RWPE2 (cell line): ENCODE measurements around the gene HSD11B1L.
A peak's percentile ranks its signal among the peaks of the same experiment; 100 is the strongest.

Source experiments
- ATAC-seq: fragments of 200-7000 bp; cut with Tn5 transposase; 3 replicates; pipeline ENCODE4 v1.9.1; 2021; ENCODE audit warnings: low read depth
- DNase-seq: peaks from one replicate; pipeline ENCODE4 v3.0.0-alpha.2; 2020; ENCODE audit warnings: low spot score
- H3K27ac ChIP-seq: fragments of 450-650 bp; 2 replicates; pipeline ENCODE4 v1.5.1; 2017; ENCODE audit warnings: mild to moderate bottlenecking; ENCODE audit not compliant: poor library complexity, severe bottlenecking
- H3K27me3 ChIP-seq: fragments of 250-450 bp; sonication (Bioruptor Pico); 2 replicates; pipeline ENCODE4 v1.5.1; 2021; ENCODE audit warnings: mild to moderate bottlenecking, moderate library complexity; ENCODE audit not compliant: insufficient read depth, poor library complexity, severe bottlenecking
- H3K36me3 ChIP-seq: fragments of 250-450 bp; sonication (Bioruptor Pico); 2 replicates; pipeline ENCODE4 v1.5.1; 2020; ENCODE audit warnings: low read depth, mild to moderate bottlenecking, moderate library complexity
- H3K4me1 ChIP-seq: fragments of 250-450 bp; sonication (Bioruptor Pico); 2 replicates; pipeline ENCODE4 v1.5.1; 2021; ENCODE audit warnings: mild to moderate bottlenecking, moderate library complexity; ENCODE audit not compliant: insufficient read depth, poor library complexity, severe bottlenecking
- H3K4me3 ChIP-seq: fragments of 250-450 bp; sonication (Bioruptor Pico); 2 replicates; pipeline ENCODE4 v1.5.1; 2021; ENCODE audit warnings: mild to moderate bottlenecking, moderate library complexity; ENCODE audit not compliant: severe bottlenecking
- H3K9me3 ChIP-seq: fragments of 250-450 bp; sonication (Bioruptor Pico); 2 replicates; pipeline ENCODE4 v1.5.1; 2021; ENCODE audit warnings: mild to moderate bottlenecking, moderate library complexity; ENCODE audit not compliant: severe bottlenecking
- TF ChIP-seq, protein P1 (sequence below): fragments of 450-650 bp; IDR thresholded peaks from one replicate; pipeline ENCODE4 v1.5.1; 2017; ENCODE audit warnings: mild to moderate bottlenecking, moderate library complexity; ENCODE audit not compliant: poor library complexity, severe bottlenecking

HSD11B1L gene, protein sequence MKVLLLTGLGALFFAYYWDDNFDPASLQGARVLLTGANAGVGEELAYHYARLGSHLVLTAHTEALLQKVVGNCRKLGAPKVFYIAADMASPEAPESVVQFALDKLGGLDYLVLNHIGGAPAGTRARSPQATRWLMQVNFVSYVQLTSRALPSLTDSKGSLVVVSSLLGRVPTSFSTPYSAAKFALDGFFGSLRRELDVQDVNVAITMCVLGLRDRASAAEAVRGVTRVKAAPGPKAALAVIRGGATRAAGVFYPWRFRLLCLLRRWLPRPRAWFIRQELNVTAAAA

DNA sequence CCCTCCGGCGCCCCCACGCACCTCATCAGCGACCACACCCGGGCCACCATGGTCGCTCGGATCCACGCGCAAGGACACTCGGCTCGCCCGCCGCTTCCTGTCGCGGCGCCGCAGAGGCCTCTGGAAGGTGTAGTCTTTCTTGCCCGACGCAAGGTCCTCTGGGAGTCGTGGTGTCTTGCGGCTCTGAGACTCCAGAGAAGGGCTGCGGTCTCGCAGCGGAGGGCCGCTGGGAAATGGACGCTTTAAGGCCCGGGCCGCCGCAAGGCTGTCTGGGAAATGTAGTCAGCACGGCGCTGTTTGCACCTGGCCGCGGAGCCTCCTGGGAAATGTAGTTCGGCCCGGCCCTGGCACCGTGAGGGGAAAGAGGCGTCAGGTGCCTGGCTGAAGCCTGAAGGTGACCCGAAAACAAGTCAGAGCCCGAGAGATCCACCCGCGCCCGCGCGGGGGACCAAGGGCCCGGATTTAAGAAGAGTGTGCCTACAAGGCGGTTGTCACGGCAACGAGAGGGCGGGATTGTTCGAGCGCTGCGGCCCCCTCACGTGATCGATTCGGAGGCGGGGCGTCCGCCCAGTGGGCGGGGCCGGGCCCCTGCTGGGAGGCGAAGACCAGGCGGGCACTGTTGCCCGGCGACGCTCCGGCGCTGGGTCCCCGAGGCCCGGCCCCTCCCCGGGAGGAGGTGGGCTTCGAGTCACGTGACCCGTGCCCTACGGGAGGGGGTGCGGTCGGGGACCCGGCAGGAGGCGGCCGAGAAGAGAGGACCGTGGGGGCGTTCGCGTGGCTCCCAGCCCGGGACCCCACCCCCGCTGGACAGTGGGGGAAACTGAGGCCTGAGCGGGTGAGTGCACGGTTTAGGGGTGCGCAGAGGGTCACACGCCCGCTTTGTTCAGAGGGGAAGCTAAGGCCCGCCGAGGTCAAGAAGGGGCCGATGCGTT is at the start of gene HSD11B1L, which contains the start of gene MICOS13:
HSD11B1L (plus strand) TSS at position 591 of the 932 bp plus-strand sequence. CDS start 3,806 bp downstream, outside the sequence.
MICOS13 (minus strand) TSS at position 80 of the 932 bp plus-strand sequence; CDS start at position 50, 30 bp downstream.
- Histone ChIP-seq H3K27me3 (no peaks in the 10 kb centered on the region), H3K4me3 (peak within 1 kb of the TSS; percentile 78), H3K27ac (peak within 1 kb of the TSS; percentile 53), H3K9me3 (no peaks in the 10 kb centered on the region), H3K36me3 (no peaks in the 10 kb centered on the region), H3K4me1 (no peaks in the 10 kb centered on the region)
- ATAC-seq, result peak; percentile 96
- TF ChIP-seq, protein P1, sequence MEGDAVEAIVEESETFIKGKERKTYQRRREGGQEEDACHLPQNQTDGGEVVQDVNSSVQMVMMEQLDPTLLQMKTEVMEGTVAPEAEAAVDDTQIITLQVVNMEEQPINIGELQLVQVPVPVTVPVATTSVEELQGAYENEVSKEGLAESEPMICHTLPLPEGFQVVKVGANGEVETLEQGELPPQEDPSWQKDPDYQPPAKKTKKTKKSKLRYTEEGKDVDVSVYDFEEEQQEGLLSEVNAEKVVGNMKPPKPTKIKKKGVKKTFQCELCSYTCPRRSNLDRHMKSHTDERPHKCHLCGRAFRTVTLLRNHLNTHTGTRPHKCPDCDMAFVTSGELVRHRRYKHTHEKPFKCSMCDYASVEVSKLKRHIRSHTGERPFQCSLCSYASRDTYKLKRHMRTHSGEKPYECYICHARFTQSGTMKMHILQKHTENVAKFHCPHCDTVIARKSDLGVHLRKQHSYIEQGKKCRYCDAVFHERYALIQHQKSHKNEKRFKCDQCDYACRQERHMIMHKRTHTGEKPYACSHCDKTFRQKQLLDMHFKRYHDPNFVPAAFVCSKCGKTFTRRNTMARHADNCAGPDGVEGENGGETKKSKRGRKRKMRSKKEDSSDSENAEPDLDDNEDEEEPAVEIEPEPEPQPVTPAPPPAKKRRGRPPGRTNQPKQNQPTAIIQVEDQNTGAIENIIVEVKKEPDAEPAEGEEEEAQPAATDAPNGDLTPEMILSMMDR, result no peak
- DNase-seq, result peak; percentile 96

DNA sequence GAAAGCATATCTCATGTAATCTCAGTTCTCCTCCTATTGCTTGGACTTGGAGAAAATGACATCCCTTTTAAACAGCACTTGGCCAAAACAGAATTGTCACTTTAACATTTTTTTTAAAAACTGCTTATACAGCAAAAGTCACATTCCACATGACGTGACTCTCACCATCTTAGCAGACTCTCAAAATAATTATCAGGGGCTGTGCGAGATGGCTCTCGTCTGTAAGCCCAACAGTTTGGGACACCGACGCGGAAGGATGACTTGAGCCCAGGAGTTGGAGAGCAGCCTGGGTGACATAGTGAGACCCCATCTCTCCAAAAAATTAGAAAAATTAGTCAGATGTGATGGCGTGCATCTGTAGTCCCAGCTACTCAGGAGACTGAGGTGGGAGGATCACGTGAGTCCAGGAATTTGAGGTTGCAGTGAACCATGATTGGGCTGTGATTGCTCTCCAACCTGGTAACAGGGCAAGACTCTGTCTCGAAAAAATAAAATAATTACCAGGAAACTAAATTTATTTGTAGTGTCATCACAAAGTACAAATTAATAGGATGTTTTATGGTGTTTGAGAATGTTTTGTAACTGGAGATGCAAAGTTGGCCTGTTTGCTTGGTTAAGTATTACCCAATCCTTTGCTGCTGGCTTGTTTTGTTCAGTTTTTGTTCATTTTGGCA is 49.1 kb upstream of the HSD11B1L start:
- Histone ChIP-seq H3K36me3 (peaks cover 58% of the 10 kb centered on the region), H3K9me3 (no peaks in the 10 kb centered on the region), H3K4me3 (no peak overlapping the region), H3K27ac (no peak overlapping the region), H3K27me3 (no peaks in the 10 kb centered on the region), H3K4me1 (no peaks in the 10 kb centered on the region)
- no peak for DNase-seq
- TF ChIP-seq, protein P1, result no peak
- no peak for ATAC-seq

DNA sequence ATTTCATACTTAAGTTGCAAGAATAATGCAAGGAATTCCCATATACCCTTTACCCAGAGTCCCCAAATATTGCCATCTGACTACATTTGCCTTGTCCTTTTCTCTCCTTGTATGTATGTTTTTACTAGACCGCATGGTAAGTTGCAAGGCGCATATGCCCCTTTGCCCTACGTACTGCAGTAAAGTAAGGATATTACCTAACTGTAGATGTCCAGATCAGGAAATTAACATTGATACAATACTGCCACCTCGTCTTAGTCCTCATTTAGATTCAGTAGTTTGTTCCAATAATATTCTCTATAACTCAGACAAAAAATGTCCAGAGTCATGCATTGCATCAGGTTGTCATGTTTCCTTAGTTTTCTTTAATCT is 48.6 kb upstream of the HSD11B1L start:
- H3K27me3 ChIP-seq, result no peaks in the 10 kb centered on the region
- TF ChIP-seq, protein P1, result no peak
- no peak overlapping the region for H3K27ac ChIP-seq
- H3K4me1 ChIP-seq, result no peaks in the 10 kb centered on the region
- peaks cover 55% of the 10 kb centered on the region for H3K36me3 ChIP-seq
- H3K9me3 ChIP-seq, result no peaks in the 10 kb centered on the region
- no peak overlapping the region for H3K4me3 ChIP-seq
- DNase-seq (no peak), ATAC-seq (no peak)

GRCh38 chr19:5632657-5633056 is 48.2 kb upstream of the HSD11B1L start:
- DNase-seq, result no peak
- TF ChIP-seq, protein P1, result no peak
- no peak overlapping the region for H3K27ac ChIP-seq
- H3K9me3 ChIP-seq, result no peaks in the 10 kb centered on the region
- no peak for ATAC-seq
- H3K4me3 ChIP-seq, result no peak overlapping the region
- H3K36me3 ChIP-seq, result peaks cover 51% of the 10 kb centered on the region
- H3K4me1 ChIP-seq, result no peaks in the 10 kb centered on the region
- H3K27me3 ChIP-seq, result no peaks in the 10 kb centered on the region
